Mesenchymal stem cell (in vitro differentiated cells and primary cell): ENCODE measurements around the gene DOCK2.
"Not testable (repeated sequence)": the region's sequence is repeated elsewhere in the genome, so short reads cannot be mapped to it uniquely, and the experiment has no call there.

Experiments used
- DNase-seq: peaks from one replicate; pipeline ENCODE4 v3.0.0-alpha.2; 2013
- H2AFZ ChIP-seq: one replicate; pipeline ENCODE4 v1.6.1; 2013; ENCODE audit warnings: low read depth, mild to moderate bottlenecking, control low read depth, inconsistent platforms, low read length, moderate library complexity
- H2AK5ac ChIP-seq: 2 replicates; pipeline ENCODE4 v1.6.1; 2013; ENCODE audit warnings: low read length, moderate library complexity, mild to moderate bottlenecking, inconsistent platforms; ENCODE audit not compliant: severe bottlenecking
- H2BK120ac ChIP-seq: one replicate; pipeline ENCODE4 v1.6.1; 2013; ENCODE audit warnings: low read depth, mild to moderate bottlenecking, inconsistent platforms, low read length, moderate library complexity
- H2BK12ac ChIP-seq, 2 experiments: one replicate each; pipeline ENCODE4 v1.6.1; 2013; ENCODE audit warnings: inconsistent platforms in 2 of 2, low read length in 2 of 2, mild to moderate bottlenecking in 2 of 2, moderate library complexity in 2 of 2, control low read depth in 1 of 2
- H2BK15ac ChIP-seq: one replicate; pipeline ENCODE4 v1.6.1; 2013; ENCODE audit warnings: mild to moderate bottlenecking, low read depth, inconsistent platforms; ENCODE audit not compliant: poor library complexity, severe bottlenecking
- H2BK5ac ChIP-seq: 2 replicates; pipeline ENCODE4 v1.6.1; 2013; ENCODE audit warnings: low read depth, mild to moderate bottlenecking, low read length, control low read depth, inconsistent platforms; ENCODE audit not compliant: poor library complexity, severe bottlenecking
- H3K14ac ChIP-seq, 2 experiments: one replicate each; pipeline ENCODE4 v1.6.1; 2013; ENCODE audit warnings: inconsistent platforms in 2 of 2, low read length in 2 of 2, control low read depth in 1 of 2, mild to moderate bottlenecking in 1 of 2, moderate library complexity in 1 of 2
- H3K18ac ChIP-seq, 2 experiments: one replicate each; pipeline ENCODE4 v1.6.1; 2013; ENCODE audit warnings: inconsistent platforms in 2 of 2, low read length in 2 of 2, control low read depth in 1 of 2, low read depth in 1 of 2, mild to moderate bottlenecking in 1 of 2
- H3K23ac ChIP-seq, 2 experiments: one replicate each; pipeline ENCODE4 v1.6.1; 2013; ENCODE audit warnings: inconsistent platforms in 2 of 2, low read length in 2 of 2, mild to moderate bottlenecking in 2 of 2, moderate library complexity in 2 of 2, control low read depth in 1 of 2
- H3K27ac ChIP-seq: 2 replicates; pipeline ENCODE4 v1.5.1; 2013; ENCODE audit warnings: mild to moderate bottlenecking, moderate library complexity, low read length, control low read depth, inconsistent platforms; ENCODE audit not compliant: poor library complexity, severe bottlenecking
- H3K27me3 ChIP-seq, 2 experiments: 2 replicates each; pipeline versions ENCODE4 v1.6.1 to v1.7.0; 2013; ENCODE audit warnings: low read length in 2 of 2, mild to moderate bottlenecking in 2 of 2, moderate library complexity in 2 of 2, control low read depth in 1 of 2, inconsistent platforms in 1 of 2; ENCODE audit not compliant: control insufficient read depth in 1 of 2, insufficient read depth in 1 of 2
- H3K36me3 ChIP-seq, 2 experiments: 2 replicates each; pipeline versions ENCODE4 v1.6.1 to v1.7.0; 2013; ENCODE audit warnings: low read length in 2 of 2, control low read depth in 1 of 2, inconsistent platforms in 1 of 2, low read depth in 1 of 2, mild to moderate bottlenecking in 1 of 2; ENCODE audit not compliant: insufficient read depth in 2 of 2, control insufficient read depth in 1 of 2
- H3K4ac ChIP-seq, 2 experiments: one replicate each; pipeline ENCODE4 v1.6.1; 2013; ENCODE audit warnings: inconsistent platforms in 2 of 2, low read length in 2 of 2, mild to moderate bottlenecking in 2 of 2, moderate library complexity in 2 of 2, control low read depth in 1 of 2, low read depth in 1 of 2
- H3K4me1 ChIP-seq: 2 replicates; pipeline ENCODE4 v1.6.1; 2013; ENCODE audit warnings: low read depth, low read length, control low read depth; ENCODE audit not compliant: control insufficient read depth, insufficient read depth
- H3K4me2 ChIP-seq: 2 replicates; pipeline ENCODE4 v1.6.1; 2013; ENCODE audit warnings: low read length, mild to moderate bottlenecking, inconsistent platforms; ENCODE audit not compliant: poor library complexity, severe bottlenecking
- H3K4me3 ChIP-seq, 2 experiments: 2 replicates each; pipeline versions ENCODE4 v1.5.1 to v1.7.0; 2013; ENCODE audit warnings: low read length in 2 of 2, mild to moderate bottlenecking in 2 of 2, control low read depth in 1 of 2, low read depth in 1 of 2; ENCODE audit not compliant: insufficient read depth in 1 of 2
- H3K79me1 ChIP-seq: replicated peaks from 2 replicates; pipeline ENCODE4 v1.6.1; 2013; ENCODE audit warnings: mild to moderate bottlenecking, control low read depth, low read length, inconsistent platforms; ENCODE audit not compliant: poor library complexity, severe bottlenecking
- H3K9ac ChIP-seq: 2 replicates; pipeline ENCODE4 v1.7.0; 2013; ENCODE audit warnings: mild to moderate bottlenecking, low read length, moderate library complexity
- H3K9me3 ChIP-seq: 2 replicates; pipeline ENCODE4 v1.7.0; 2013; ENCODE audit warnings: mild to moderate bottlenecking, low read length; ENCODE audit not compliant: control insufficient read depth
- H4K8ac ChIP-seq: one replicate; pipeline ENCODE4 v1.6.1; 2013; ENCODE audit warnings: inconsistent platforms, mild to moderate bottlenecking, low read length, moderate library complexity
- H4K91ac ChIP-seq: one replicate; pipeline ENCODE4 v1.6.1; 2013; ENCODE audit warnings: mild to moderate bottlenecking, low read length, inconsistent platforms
- WGBS: methylation state at CpG from one replicate; pipeline ENCODE4 v1.1.7; 2013; ENCODE audit warnings: mixed read lengths; 5-methylcytosine and 5-hydroxymethylcytosine counted together

The DOCK2 gene

DNA sequence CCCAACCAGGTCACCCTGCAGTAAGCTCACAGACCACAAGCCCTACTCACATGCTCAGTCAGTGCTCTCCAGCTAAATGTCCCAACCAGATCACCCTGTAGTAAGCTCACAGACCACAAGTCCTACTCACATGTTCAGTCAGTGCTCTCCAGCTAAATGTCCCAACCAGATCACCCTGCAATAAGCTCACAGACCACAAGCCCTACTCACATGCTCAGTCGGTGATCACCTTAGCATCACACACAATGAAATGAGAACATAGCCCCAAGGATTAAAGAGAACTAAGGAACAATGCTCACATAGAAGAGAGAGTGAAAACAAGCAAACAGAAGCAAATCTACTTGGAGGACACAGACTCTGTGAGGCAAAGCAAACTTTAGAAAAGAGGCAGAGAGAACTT lies 197.5 kb downstream of the DOCK2 start:
- H3K36me3 ChIP-seq, H3K79me1 ChIP-seq, H2AFZ ChIP-seq, H2BK120ac ChIP-seq, H2BK5ac ChIP-seq, H3K4ac ChIP-seq, H2BK15ac ChIP-seq, H3K9me3 ChIP-seq, H3K4me1 ChIP-seq, H3K9ac ChIP-seq, H3K14ac ChIP-seq, H3K4me2 ChIP-seq, H4K91ac ChIP-seq, H3K27ac ChIP-seq, H2AK5ac ChIP-seq, H3K27me3 ChIP-seq, H3K23ac ChIP-seq, H3K4me3 ChIP-seq, H4K8ac ChIP-seq: not testable (repeated sequence)
- 91% methylated on average over 1 of the region's 1 CpG for WGBS
- peak overlapping the region in 1 of 2 experiments; percentile 81 for H3K18ac ChIP-seq
- peak overlapping the region in 1 of 2 experiments; percentile 6 for H2BK12ac ChIP-seq
- DNase-seq, result peak; percentile 66

DNA sequence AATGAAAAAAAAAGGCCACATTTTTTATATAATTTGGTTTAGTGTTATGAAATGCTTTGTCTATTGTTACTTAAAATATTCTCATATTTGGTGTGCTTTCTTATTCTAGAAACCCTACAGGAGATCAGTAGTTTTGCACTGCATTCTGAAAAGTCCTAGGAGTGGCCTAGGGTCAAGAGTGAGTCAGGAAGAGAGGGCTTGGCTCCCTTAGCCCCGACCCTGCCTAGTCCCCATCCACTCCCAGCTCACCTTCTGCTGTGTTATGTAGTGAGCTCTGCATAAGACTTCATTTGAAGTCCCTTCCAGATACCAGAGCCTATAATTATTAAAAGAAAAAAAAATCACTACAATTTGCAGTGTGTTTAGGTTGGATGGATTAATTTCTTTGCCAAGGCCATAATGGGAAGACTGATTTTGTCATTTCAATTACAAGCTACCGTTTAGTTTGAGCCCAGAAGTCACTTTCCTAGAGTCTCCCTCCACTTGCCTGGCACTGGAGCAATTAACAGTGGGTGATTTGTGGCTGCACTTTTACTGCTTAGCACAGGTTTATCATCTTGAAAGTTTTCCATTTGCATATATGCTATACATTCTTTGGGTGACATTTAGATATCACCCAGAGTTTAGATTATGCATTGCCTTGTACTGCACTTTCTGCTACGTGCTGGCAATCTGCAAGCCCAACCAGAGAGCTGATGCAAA lies 199.9 kb downstream of the DOCK2 start:
- Histone ChIP-seq H3K4ac (no peak overlapping the region), H2BK120ac (no peak overlapping the region), H3K23ac (no peak overlapping the region), H4K91ac (no peak overlapping the region), H3K14ac (no peak overlapping the region), H3K4me1 (no peaks in the 10 kb centered on the region), H2BK15ac (no peak overlapping the region), H2AFZ (no peak overlapping the region), H2AK5ac (no peak overlapping the region), H3K36me3 (no peaks in the 10 kb centered on the region), H2BK5ac (no peak overlapping the region), H3K4me3 (no peak overlapping the region), H3K4me2 (no peak overlapping the region), H3K27me3 (no peaks in the 10 kb centered on the region), H3K9me3 (no peaks in the 10 kb centered on the region), H3K18ac (no peak overlapping the region), H2BK12ac (no peak overlapping the region), H3K79me1 (no peaks in the 10 kb centered on the region), H3K27ac (no peak overlapping the region), H3K9ac (no peak overlapping the region), H4K8ac (no peak overlapping the region)
- no peak for DNase-seq
- 71% methylated on average over 2 of the region's 3 CpGs for WGBS

DNA sequence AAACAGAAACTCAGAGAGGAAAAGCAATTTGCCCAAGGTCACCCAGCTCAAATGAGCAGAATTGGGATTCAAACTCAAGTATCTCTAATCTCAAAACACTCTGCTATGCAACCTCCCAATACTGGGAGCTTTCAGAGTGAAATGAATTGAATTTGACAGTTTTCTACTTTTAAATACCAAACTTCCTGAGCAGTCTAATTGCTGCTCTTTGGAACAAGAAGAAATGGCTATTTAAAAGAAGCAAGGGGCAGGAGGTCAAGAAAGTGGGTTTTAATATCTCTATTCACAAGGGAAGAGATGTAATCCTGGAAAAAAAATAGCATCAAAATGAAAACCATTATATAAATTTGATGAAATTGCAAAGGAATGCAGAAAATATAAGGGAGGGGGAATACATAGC lies 200.6 kb downstream of the DOCK2 start:
- Histone ChIP-seq H3K9me3 (no peaks in the 10 kb centered on the region), H2BK5ac (no peak overlapping the region), H3K4me3 (no peak overlapping the region), H2BK120ac (no peak overlapping the region), H3K79me1 (no peaks in the 10 kb centered on the region), H2AFZ (no peak overlapping the region), H3K4me1 (no peaks in the 10 kb centered on the region), H3K18ac (no peak overlapping the region), H3K27me3 (no peaks in the 10 kb centered on the region), H2BK12ac (no peak overlapping the region), H2BK15ac (no peak overlapping the region), H2AK5ac (no peak overlapping the region), H4K91ac (no peak overlapping the region), H3K4ac (no peak overlapping the region), H3K27ac (no peak overlapping the region), H3K9ac (no peak overlapping the region), H3K36me3 (no peaks in the 10 kb centered on the region), H3K14ac (no peak overlapping the region), H4K8ac (no peak overlapping the region), H3K4me2 (no peak overlapping the region), H3K23ac (no peak overlapping the region)
- no peak for DNase-seq

DNA sequence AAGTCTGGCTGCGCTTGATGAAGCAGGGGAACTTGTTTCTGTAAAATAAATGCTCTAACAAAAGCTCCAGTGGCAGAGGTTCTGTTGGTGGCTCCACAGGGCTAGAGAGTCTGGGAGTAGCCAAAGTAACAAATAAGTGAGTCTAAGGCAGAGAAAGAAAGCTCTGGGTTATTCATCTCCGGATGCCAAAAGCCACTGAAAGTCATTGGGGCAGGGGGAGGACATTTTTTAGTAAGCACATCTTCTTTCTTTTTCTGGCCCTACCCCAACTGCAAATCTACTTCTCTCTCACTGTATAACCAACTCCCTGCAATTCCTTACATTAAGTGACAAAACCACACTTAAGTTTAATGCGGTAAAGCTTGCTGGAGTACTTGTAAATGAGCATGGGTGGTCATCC lies 201.6 kb downstream of the DOCK2 start:
- no peaks in the 10 kb centered on the region for H3K36me3 ChIP-seq
- H3K4me2 ChIP-seq, result no peak overlapping the region
- H2AK5ac ChIP-seq, result no peak overlapping the region
- no peak for DNase-seq
- H2BK12ac ChIP-seq, result no peak overlapping the region
- WGBS, result 71% methylated on average over 3 of the region's 3 CpGs
- H3K18ac ChIP-seq, result no peak overlapping the region
- H3K79me1 ChIP-seq, result no peaks in the 10 kb centered on the region
- no peak overlapping the region for H2AFZ ChIP-seq
- no peak overlapping the region for H2BK5ac ChIP-seq
- H4K8ac ChIP-seq, result no peak overlapping the region
- H4K91ac ChIP-seq, result no peak overlapping the region
- no peak overlapping the region for H2BK15ac ChIP-seq
- H3K4me1 ChIP-seq, result no peaks in the 10 kb centered on the region
- H3K27ac ChIP-seq, result no peak overlapping the region
- H3K4me3 ChIP-seq, result no peak overlapping the region
- no peak overlapping the region for H3K14ac ChIP-seq
- H3K27me3 ChIP-seq, result no peaks in the 10 kb centered on the region
- no peak overlapping the region for H3K4ac ChIP-seq
- H2BK120ac ChIP-seq, result no peak overlapping the region
- no peak overlapping the region for H3K9ac ChIP-seq
- H3K9me3 ChIP-seq, result no peaks in the 10 kb centered on the region
- H3K23ac ChIP-seq, result no peak overlapping the region
